Left lung (tissue), 10 donors: ENCODE data around the gene SPATA31C1. TPM values are rescaled to one million over a fixed set of nuclear protein-coding genes. Genes with fewer than 3 reads are reported as not detected.

Source experiments
- ATAC-seq: fragments of 200-7000 bp; cut with Tn5 transposase; one replicate; pipeline ENCODE4 v1.9.1; 2020; ENCODE audit warnings: moderate library complexity
- DNase-seq, 4 donors: peaks; one replicate each; pipeline ENCODE4 v3.0.0-alpha.2; 2013 to 2020
- H3K27ac ChIP-seq, 2 donors: fragments of 200-600 bp; sonication (generic) in 1 of 2; one replicate each; pipeline versions ENCODE4 v1.5.0 to v1.8.0; 2020 to 2021
- H3K27me3 ChIP-seq, 2 donors: fragments of 200-600 bp; sonication (generic) in 1 of 2; one replicate each; pipeline versions ENCODE4 v1.5.0 to v1.8.0; 2020 to 2021
- H3K36me3 ChIP-seq, 2 donors: fragments of 200-600 bp; sonication (generic) in 1 of 2; one replicate each; pipeline versions ENCODE4 v1.5.0 to v1.8.0; 2020 to 2021
- H3K4me1 ChIP-seq, 2 donors: fragments of 200-600 bp; one replicate each; pipeline ENCODE4 v1.8.0; 2021
- H3K4me3 ChIP-seq, 2 donors: fragments of 200-600 bp; sonication (generic) in 1 of 2; one replicate each; pipeline versions ENCODE4 v1.5.0 to v1.8.0; 2020 to 2021; ENCODE audit warnings: mild to moderate bottlenecking in 1 of 2
- H3K9me3 ChIP-seq, 2 donors: fragments of 200-600 bp; sonication (generic) in 1 of 2; one replicate each; pipeline versions ENCODE4 v1.5.0 to v1.8.0; 2020 to 2021
- intact Hi-C, 2 donors: fragments of 100-400 bp; cut with DNase I; formaldehyde crosslinking; loops; one replicate each; pipeline versions ENCODE4 v1.11.2 to v1.14.2; 2022
- polyA plus RNA-seq, 6 donors: library from polyadenylated mRNA; unstranded; fragments of 120-200 nt; gene quantifications; one replicate each; pipeline ENCODE4 v1.2.1, GENCODE V29; 2013; ENCODE audit not compliant: insufficient read length in 6 of 6
- total RNA-seq, 2 donors: library from RNA; stranded (reverse); fragmentation: NEBNext Ultra II Directional; extraction: Animal tissue kit (Norgen Biotek cat#: 25700); gene quantifications; one replicate each; pipeline ENCODE4 v1.2.1, GENCODE V29; 2021
- TF ChIP-seq, protein P1 (sequence below), 2 donors: fragments of 200-600 bp; sonication (generic) in 1 of 2; IDR thresholded peaks; one replicate each; pipeline versions ENCODE4 v1.5.0 to v1.8.0; 2021; ENCODE audit warnings: antibody characterized with exemption in 2 of 2
- donor health status: DM: no; HTN: yes; CAD: no.
- donor health status: DM: no; HTN: no; CAD: no.

SPATA31C1 gene
- total and polyA plus RNA-seq, 8 donors, result 0.07 to 0.11 TPM; not detected in 6

DNA sequence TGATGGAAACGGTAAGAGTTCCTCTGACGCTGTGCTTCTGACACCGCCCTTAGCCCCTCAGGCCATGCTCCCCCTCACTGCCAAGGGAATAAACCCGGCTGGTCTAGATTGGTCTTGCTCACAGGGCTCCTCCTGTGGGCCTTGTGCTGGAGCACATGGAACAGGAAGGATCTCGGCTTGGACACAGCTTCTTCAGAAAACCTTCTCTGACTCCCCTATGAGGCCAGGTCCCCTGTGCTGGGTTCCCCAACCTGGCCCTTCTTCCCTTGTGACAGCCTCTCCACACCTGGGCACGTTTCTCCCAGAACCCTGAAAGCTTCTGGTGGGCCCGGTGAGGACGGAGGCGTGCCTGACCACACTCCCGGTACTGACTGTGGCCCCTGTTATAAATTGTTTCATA, 26.9 kb upstream of the SPATA31C1 start:
- Histone ChIP-seq H3K4me3 (no peak overlapping the region), H3K27ac (no peak overlapping the region), H3K9me3 (peaks cover 0 to 4% of the 10 kb centered on the region in 2 donors), H3K36me3 (no peaks in the 10 kb centered on the region), H3K27me3 (no peaks in the 10 kb centered on the region), H3K4me1 (no peaks in the 10 kb centered on the region)
- ATAC-seq (no peak), DNase-seq (no peak)
- TF ChIP-seq, protein P1, sequence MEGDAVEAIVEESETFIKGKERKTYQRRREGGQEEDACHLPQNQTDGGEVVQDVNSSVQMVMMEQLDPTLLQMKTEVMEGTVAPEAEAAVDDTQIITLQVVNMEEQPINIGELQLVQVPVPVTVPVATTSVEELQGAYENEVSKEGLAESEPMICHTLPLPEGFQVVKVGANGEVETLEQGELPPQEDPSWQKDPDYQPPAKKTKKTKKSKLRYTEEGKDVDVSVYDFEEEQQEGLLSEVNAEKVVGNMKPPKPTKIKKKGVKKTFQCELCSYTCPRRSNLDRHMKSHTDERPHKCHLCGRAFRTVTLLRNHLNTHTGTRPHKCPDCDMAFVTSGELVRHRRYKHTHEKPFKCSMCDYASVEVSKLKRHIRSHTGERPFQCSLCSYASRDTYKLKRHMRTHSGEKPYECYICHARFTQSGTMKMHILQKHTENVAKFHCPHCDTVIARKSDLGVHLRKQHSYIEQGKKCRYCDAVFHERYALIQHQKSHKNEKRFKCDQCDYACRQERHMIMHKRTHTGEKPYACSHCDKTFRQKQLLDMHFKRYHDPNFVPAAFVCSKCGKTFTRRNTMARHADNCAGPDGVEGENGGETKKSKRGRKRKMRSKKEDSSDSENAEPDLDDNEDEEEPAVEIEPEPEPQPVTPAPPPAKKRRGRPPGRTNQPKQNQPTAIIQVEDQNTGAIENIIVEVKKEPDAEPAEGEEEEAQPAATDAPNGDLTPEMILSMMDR (IDR thresholded peaks at IDR 0.05), result no peak
- intact Hi-C loops, result no loop called here

GRCh38 chr9:87891754-87892153, 26.0 kb upstream of the SPATA31C1 start:
- no peak for DNase-seq
- Histone ChIP-seq H3K36me3 (no peaks in the 10 kb centered on the region), H3K4me3 (no peak overlapping the region), H3K27ac (no peak overlapping the region), H3K27me3 (no peaks in the 10 kb centered on the region), H3K9me3 (peaks cover 0 to 4% of the 10 kb centered on the region in 2 donors), H3K4me1 (no peaks in the 10 kb centered on the region)
- TF ChIP-seq, protein P1 (IDR thresholded peaks at IDR 0.05), result no peak
- no peak for ATAC-seq
- intact Hi-C loops, result no loop called here

GRCh38 chr9:87892956-87893355, 24.8 kb upstream of the SPATA31C1 start:
- Histone ChIP-seq H3K4me3 (no peak overlapping the region), H3K4me1 (no peaks in the 10 kb centered on the region), H3K9me3 (peaks cover 0 to 4% of the 10 kb centered on the region in 2 donors), H3K27me3 (no peaks in the 10 kb centered on the region), H3K36me3 (no peaks in the 10 kb centered on the region), H3K27ac (no peak overlapping the region)
- ATAC-seq (no peak), DNase-seq (no peak)
- intact Hi-C loops, result no loop called here
- TF ChIP-seq, protein P1 (IDR thresholded peaks at IDR 0.05), result no peak

- Histone ChIP-seq H3K4me3 (no peak overlapping the region), H3K4me1 (no peaks in the 10 kb centered on the region), H3K9me3 (peaks cover 0 to 4% of the 10 kb centered on the region in 2 donors), H3K27me3 (no peaks in the 10 kb centered on the region), H3K27ac (no peak overlapping the region), H3K36me3 (no peaks in the 10 kb centered on the region)
- intact Hi-C loops, result no loop called here
- ATAC-seq, result no peak
- TF ChIP-seq, protein P1 (IDR thresholded peaks at IDR 0.05), result no peak
- DNase-seq, result no peak
Observed at GRCh38 chr9:87894998-87895625, 22.6 kb upstream of the SPATA31C1 start.

GRCh38 chr9:87896891-87897290, 20.9 kb upstream of the SPATA31C1 start:
- Histone ChIP-seq H3K4me3 (no peak overlapping the region), H3K9me3 (peaks cover 0 to 6% of the 10 kb centered on the region in 2 donors), H3K4me1 (no peaks in the 10 kb centered on the region), H3K27me3 (no peaks in the 10 kb centered on the region), H3K27ac (no peak overlapping the region), H3K36me3 (no peaks in the 10 kb centered on the region)
- intact Hi-C loops, result no loop called here
- no peak for ATAC-seq
- DNase-seq, result no peak
- TF ChIP-seq, protein P1 (IDR thresholded peaks at IDR 0.05), result no peak
